SU-DHL-6 (cell line): ENCODE measurements around the gene DOC2B.

Experiments used
- H2AFZ ChIP-seq: fragments of 200-600 bp; sonication (generic); 2 replicates; pipeline ENCODE4 v1.6.1; 2014; ENCODE audit warnings: low read depth, mild to moderate bottlenecking, moderate library complexity, mixed read lengths, antibody characterized with exemption, low read length; ENCODE audit not compliant: severe bottlenecking
- H3F3A ChIP-seq: fragments of 200-600 bp; shearing (Covaris generic); 2 replicates; pipeline ENCODE4 v1.6.0; 2016; ENCODE audit warnings: antibody characterized with exemption, mild to moderate bottlenecking; ENCODE audit not compliant: insufficient read depth
- H3K27ac ChIP-seq: fragments of 200-600 bp; sonication (generic); 2 replicates; pipeline ENCODE4 v1.5.1; 2016; ENCODE audit warnings: low read depth, mild to moderate bottlenecking, low read length, moderate library complexity, mixed read lengths
- H3K27me3 ChIP-seq: fragments of 200-600 bp; sonication (generic), shearing (Covaris generic); 2 replicates; pipeline ENCODE4 v1.6.0; 2014; ENCODE audit warnings: mild to moderate bottlenecking, low read length
- H3K36me3 ChIP-seq: fragments of 200-600 bp; sonication (generic); 2 replicates; pipeline ENCODE4 v1.6.1; 2014; ENCODE audit warnings: mild to moderate bottlenecking, low read length, mixed read lengths
- H3K4me2 ChIP-seq: fragments of 300-600, 200-600 bp; shearing (Covaris generic), sonication (generic); 2 replicates; pipeline ENCODE4 v1.6.0; 2014; ENCODE audit warnings: low read length, low read depth, mild to moderate bottlenecking; ENCODE audit not compliant: poor library complexity, severe bottlenecking
- H3K4me3 ChIP-seq: fragments of 200-600 bp; sonication (generic); 2 replicates; pipeline ENCODE4 v1.5.1; 2014; ENCODE audit warnings: antibody characterized with exemption, low read length, mild to moderate bottlenecking, mixed read lengths; ENCODE audit not compliant: insufficient read depth, poor library complexity, severe bottlenecking
- H3K79me2 ChIP-seq: fragments of 200-600 bp; sonication (generic); 2 replicates; pipeline ENCODE4 v1.6.1; 2014; ENCODE audit warnings: mild to moderate bottlenecking, low read length, moderate library complexity; ENCODE audit not compliant: insufficient read depth
- H3K9ac ChIP-seq: fragments of 200-600 bp; sonication (generic); 2 replicates; pipeline ENCODE4 v1.7.0; 2014; ENCODE audit warnings: mild to moderate bottlenecking, low read length
- H3K9me2 ChIP-seq: fragments of 200-600 bp; sonication (generic); replicated peaks from 2 replicates; pipeline ENCODE4 v1.6.1; 2014; ENCODE audit warnings: low read length; ENCODE audit not compliant: insufficient read depth
- H3K9me3 ChIP-seq: fragments of 200-600 bp; sonication (generic); 2 replicates; pipeline ENCODE4 v1.6.1; 2014; ENCODE audit warnings: low read length, mixed read lengths; ENCODE audit not compliant: insufficient read depth
- H4K20me1 ChIP-seq: fragments of 200-600 bp; sonication (generic); 2 replicates; pipeline ENCODE4 v1.6.1; 2014; ENCODE audit warnings: low read depth, mild to moderate bottlenecking, antibody characterized with exemption, low read length, moderate library complexity, mixed read lengths
- CTCF ChIP-seq: fragments of 200-600 bp; sonication (generic); IDR thresholded peaks from one replicate; pipeline ENCODE4 v1.5.1; 2017; ENCODE audit warnings: antibody characterized with exemption, mild to moderate bottlenecking, low read length, moderate library complexity; ENCODE audit not compliant: insufficient read depth, poor library complexity, severe bottlenecking
- EZH2phosphoT487 ChIP-seq: fragments of 200-600 bp; sonication (generic), shearing (Covaris generic); conservative IDR thresholded peaks from 2 replicates; pipeline ENCODE4 v1.6.1; 2018; ENCODE audit warnings: mild to moderate bottlenecking, antibody characterized with exemption, low read length, moderate library complexity, mixed read lengths

Gene DOC2B

DNA sequence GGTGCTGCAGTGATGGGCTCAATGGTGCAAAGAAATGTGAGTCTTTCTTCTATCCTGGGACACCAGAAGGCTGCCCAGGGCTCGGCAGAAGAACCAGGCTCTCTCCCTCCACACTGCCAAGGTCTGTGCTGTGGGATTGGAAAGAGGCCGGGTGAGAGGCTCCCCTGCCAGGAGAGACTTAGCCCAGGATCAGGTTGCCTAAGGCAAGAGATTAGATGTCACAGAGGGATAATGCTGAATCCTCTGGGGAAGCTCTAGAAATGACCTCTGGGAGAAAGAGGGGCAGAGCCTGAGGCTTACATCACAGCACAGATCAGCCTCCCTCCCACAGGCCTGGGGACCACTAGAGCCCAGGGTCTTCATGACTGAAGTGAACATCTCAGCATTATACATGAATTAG is 5.7 kb upstream of the DOC2B start:
- Histone ChIP-seq H3K27me3 (no peaks in the 10 kb centered on the region), H3K79me2 (no peaks in the 10 kb centered on the region), H4K20me1 (no peaks in the 10 kb centered on the region), H3K36me3 (no peaks in the 10 kb centered on the region), H3F3A (no peaks in the 10 kb centered on the region), H3K4me2 (no peak overlapping the region), H3K27ac (no peak overlapping the region), H3K4me3 (no peak overlapping the region), H3K9ac (no peak overlapping the region), H2AFZ (no peak overlapping the region), H3K9me2 (no peaks in the 10 kb centered on the region), H3K9me3 (no peaks in the 10 kb centered on the region)
- TF ChIP-seq CTCF (no peak), EZH2phosphoT487 (no peak)

- H3F3A ChIP-seq = no peaks in the 10 kb centered on the region
- no peaks in the 10 kb centered on the region for H3K79me2 ChIP-seq
- no peak overlapping the region for H3K4me2 ChIP-seq
- H3K36me3 ChIP-seq = no peaks in the 10 kb centered on the region
- H2AFZ ChIP-seq = no peak overlapping the region
- no peaks in the 10 kb centered on the region for H4K20me1 ChIP-seq
- no peaks in the 10 kb centered on the region for H3K9me3 ChIP-seq
- no peak overlapping the region for H3K9ac ChIP-seq
- no peaks in the 10 kb centered on the region for H3K27me3 ChIP-seq
- no peak overlapping the region for H3K4me3 ChIP-seq
- no peak overlapping the region for H3K27ac ChIP-seq
- no peak for TF ChIP-seq EZH2phosphoT487
- no peaks in the 10 kb centered on the region for H3K9me2 ChIP-seq
Observed at GRCh38 chr17:185445-186138, 4.1 kb upstream of the DOC2B start.

DNA sequence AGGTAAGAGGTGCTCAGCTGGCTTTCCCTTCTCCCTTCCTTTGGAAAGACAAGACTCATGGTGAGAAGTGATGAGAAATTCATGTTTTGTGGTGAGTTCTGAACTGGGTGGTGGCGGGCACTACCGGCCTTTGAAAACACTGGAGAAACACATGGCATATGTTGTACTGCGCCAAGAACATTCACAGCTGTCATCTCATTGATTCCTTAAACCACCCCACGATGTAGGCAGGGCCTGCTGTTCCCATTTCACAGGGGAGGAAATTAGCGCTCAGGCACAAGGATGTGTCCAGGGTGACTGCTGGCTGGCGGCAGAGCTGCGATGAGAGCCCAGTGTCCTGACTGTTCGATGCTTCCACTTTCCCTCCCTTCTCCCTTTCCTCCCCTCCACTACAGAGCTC is 1.6 kb upstream of the DOC2B start:
- Histone ChIP-seq H3K27me3 (no peaks in the 10 kb centered on the region), H3K36me3 (no peaks in the 10 kb centered on the region), H3K79me2 (no peaks in the 10 kb centered on the region)

More for the DNA sequence above, 1.6 kb upstream of the DOC2B start:
- TF ChIP-seq EZH2phosphoT487 = no peak
- TF ChIP-seq CTCF = no peak
- Histone ChIP-seq H3K9me2 (no peaks in the 10 kb centered on the region), H3K9me3 (no peaks in the 10 kb centered on the region), H3K9ac (no peak overlapping the region), H3K4me3 (no peak overlapping the region), H3K4me2 (no peak overlapping the region), H2AFZ (no peak overlapping the region), H3F3A (no peaks in the 10 kb centered on the region), H4K20me1 (no peaks in the 10 kb centered on the region), H3K27ac (no peak overlapping the region)
